ENCODE data around the gene MSH6.

The MSH6 gene

GRCh38 chr2:47779426-47779790 lies 3.5 kb upstream of the MSH6 start:
- no peak for DNase-seq (ENCODE audit: low read depth)
- no peak overlapping the region for H3K4me3 ChIP-seq (ENCODE audit: low read depth, low read length)

DNA sequence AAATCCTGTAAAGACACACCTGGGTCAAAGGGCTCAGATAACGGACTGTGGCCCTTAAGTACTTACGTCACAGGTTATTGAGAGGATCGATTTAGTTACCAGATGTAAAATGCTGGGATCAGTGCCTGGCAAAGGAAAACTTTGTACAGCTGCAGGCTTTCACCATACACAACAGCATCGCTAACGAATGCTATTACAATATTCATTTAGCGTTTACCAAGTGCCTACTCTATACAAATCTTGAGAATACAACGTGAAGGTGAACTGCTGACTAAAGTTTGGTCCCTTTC lies 619 bp upstream of the MSH6 start:
- DNase-seq (ENCODE audit: low read depth): no peak
- peak overlapping the region; percentile 94 for H3K4me3 ChIP-seq (ENCODE audit: low read depth, low read length)

DNA sequence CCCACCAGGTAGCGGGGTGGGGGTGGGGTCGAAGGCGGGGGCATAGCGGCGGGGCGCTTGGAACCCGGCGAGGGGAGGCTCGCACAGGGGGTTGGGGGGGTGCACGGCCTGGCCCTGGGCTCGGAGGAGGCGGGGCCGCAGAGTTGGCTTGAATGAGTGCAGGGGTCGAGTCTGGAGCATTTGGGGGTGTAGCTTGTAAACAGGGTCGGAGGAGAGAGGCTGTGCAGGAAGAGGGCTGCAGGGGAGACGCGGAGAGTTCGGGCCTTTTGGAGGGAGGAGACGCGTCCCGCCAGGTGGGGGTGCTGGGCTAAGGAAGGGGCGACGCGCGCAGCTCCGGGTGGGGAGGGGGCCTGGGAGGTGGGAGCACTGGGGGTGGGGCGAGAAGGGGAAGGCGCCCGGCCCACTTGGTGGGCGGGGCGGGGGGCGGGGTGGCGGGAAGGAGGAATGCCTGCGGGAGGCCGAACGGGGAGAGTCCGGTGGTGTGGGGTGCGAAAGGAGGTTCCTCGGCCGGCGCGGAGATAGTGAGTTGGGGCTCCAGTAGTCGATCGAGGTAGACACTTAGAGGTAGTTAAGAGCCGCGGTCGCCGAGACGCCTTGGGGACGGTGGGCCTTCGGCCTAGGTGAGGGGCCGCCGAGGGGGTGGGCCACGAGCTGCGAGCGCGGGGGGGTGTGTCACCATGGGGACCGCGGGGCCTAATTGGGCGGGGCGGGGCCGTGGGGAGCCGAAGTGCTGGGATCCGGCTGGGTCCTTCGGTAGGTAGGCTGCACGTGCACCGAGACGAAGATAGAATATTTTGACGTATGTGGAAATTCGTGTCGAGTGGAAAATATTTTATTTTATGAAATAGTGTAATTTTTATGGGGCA lies 774 bp downstream of the MSH6 start:
- no peak for DNase-seq (ENCODE audit: low read depth)
- H3K4me3 ChIP-seq (ENCODE audit: low read depth, low read length): peak overlapping the region; percentile 94

DNA sequence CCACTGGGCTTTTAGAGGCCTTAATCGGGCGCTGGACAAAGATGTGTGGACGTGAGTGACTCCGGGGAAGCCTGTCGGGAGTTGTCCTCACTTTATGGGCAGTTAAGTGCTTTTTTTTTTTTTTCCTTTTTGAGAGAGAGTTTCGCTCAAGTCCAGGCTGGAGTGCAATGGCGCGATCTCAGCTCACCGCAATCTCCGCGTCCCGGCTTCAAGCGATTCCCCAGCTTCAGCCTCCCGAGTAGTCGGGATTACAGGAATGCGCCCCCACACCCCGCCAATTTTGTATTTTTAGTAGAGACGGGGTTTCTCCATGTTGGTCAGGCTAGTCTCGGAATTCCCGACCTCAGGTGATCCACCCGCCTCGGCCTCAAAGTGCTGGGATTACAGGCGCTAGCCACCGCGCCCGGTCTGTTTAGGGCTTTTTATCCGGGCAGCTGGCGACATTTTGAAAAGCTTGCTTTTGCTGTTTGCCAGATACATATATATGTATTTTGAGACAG lies 1.5 kb downstream of the MSH6 start:
- peak overlapping the region; percentile 94 for H3K4me3 ChIP-seq (ENCODE audit: low read depth, low read length)

GRCh38 chr2:47785986-47786385 lies 3.0 kb downstream of the MSH6 start:
- no peak for DNase-seq (ENCODE audit: low read depth)
- H3K4me3 ChIP-seq (ENCODE audit: low read depth, low read length): no peak overlapping the region

More for the DNA sequence above, 1.5 kb downstream of the MSH6 start:
- no peak for DNase-seq (ENCODE audit: low read depth)

GRCh38 chr2:47796090-47796697 lies 13.2 kb downstream of the MSH6 start:
- no peak overlapping the region for H3K4me3 ChIP-seq (ENCODE audit: low read depth, low read length)
- no peak for DNase-seq (ENCODE audit: low read depth)

- no peak for DNase-seq (ENCODE audit: low read depth)
- H3K4me3 ChIP-seq (ENCODE audit: low read depth, low read length): no peak overlapping the region
Observed at GRCh38 chr2:47798631-47799030, 15.7 kb downstream of the MSH6 start.

GRCh38 chr2:47799031-47799609 lies 16.2 kb downstream of the MSH6 start:
- no peak overlapping the region for H3K4me3 ChIP-seq (ENCODE audit: low read depth, low read length)
- no peak for DNase-seq (ENCODE audit: low read depth)

- DNase-seq (ENCODE audit: low read depth): no peak
- H3K4me3 ChIP-seq (ENCODE audit: low read depth, low read length): no peak overlapping the region
Observed at GRCh38 chr2:47801118-47801517, 18.2 kb downstream of the MSH6 start.

DNA sequence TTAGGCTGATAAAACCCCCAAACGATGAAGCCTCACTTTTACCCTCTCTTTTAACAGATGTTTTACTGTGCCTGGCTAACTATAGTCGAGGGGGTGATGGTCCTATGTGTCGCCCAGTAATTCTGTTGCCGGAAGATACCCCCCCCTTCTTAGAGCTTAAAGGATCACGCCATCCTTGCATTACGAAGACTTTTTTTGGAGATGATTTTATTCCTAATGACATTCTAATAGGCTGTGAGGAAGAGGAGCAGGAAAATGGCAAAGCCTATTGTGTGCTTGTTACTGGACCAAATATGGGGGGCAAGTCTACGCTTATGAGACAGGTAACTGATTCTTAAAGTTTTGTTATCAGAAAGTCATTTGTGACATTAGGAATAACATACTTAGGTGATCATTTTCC lies 20.4 kb downstream of the MSH6 start:
- no peak overlapping the region for H3K4me3 ChIP-seq (ENCODE audit: low read depth, low read length)
- DNase-seq (ENCODE audit: low read depth): no peak

DNA sequence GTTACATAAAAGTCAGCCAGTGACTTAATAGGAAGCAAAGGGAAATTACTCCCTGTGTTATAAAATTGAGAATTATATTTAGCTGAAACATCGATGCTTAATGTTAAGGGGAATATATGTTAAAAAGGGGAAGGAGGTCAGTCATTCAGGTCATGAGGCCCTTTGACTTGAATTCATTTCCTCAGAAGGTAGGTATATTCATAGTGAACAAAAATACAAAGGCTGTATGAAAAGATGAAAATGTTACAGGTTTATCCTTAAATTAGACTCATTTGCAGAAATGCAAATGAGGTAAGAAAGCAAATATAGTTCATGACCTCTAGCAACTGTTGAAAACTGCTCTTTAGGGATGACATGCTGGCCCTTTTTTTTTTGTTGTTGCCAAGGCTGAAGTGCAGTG lies 20.8 kb downstream of the MSH6 start:
- H3K4me3 ChIP-seq (ENCODE audit: low read depth, low read length): no peak overlapping the region
- DNase-seq (ENCODE audit: low read depth): no peak

GRCh38 chr2:47805850-47806249 lies 22.9 kb downstream of the MSH6 start:
- no peak overlapping the region for H3K4me3 ChIP-seq (ENCODE audit: low read depth, low read length)
- DNase-seq (ENCODE audit: low read depth): no peak

DNA sequence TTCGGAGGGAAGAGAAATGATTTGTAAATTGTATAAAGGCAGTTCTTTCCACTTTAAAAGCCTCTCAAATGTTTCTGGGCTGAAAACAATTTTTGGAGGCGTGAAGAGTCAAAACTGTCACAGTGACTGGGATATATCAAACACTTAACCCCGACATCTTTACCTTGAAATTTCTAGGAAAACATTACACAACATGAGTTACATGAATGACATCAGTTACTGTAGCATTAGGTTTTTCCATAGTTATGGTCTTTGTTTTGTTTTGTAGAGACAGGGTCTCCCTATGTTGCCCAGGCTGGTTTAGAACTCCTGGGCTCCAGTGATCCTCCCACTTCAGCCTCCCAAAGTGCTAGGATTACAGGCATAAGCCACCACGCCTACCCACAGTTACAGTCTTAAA lies 25.7 kb downstream of the MSH6 start:
- no peak overlapping the region for H3K4me3 ChIP-seq (ENCODE audit: low read depth, low read length)
- no peak for DNase-seq (ENCODE audit: low read depth)

DNA sequence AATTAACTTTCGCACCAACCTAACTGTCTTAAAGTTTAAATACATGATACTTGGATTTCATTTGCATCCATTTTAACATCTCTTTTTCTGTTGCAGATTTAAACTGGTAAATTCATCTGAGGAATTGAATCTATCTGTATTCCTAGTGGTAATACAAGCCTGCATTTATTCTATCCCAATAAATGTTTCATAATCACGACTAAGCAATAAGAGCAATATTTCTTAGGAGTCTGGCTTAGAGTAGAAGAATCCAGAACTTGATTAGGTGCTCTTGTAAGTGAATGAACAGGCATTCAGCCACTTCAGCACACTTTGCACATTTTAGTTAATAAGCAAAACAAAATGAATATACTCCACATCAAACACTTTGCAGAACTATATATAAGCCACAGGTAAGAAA lies 27.0 kb downstream of the MSH6 start:
- no peak for DNase-seq (ENCODE audit: low read depth)
- H3K4me3 ChIP-seq (ENCODE audit: low read depth, low read length): no peak overlapping the region

DNA sequence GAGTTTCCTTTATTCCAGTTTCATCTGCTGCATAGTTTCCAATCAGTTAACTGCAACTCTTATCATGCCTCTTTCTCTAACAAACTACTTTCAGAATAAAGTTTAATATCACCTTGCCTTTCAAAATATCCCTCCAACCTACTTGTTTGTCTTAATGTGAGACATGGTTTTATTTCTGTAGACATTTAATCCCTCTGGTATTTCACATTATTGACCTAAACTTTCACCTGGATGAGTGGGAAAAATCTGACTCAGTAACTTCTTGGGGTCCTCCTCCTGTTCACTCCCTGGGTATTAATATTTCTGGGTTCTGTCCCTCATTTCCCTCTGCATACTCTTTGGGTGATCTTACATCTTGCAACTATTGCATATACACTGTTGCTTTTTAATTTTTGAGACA lies 27.9 kb downstream of the MSH6 start:
- no peak for DNase-seq (ENCODE audit: low read depth)
- no peak overlapping the region for H3K4me3 ChIP-seq (ENCODE audit: low read depth, low read length)

DNA sequence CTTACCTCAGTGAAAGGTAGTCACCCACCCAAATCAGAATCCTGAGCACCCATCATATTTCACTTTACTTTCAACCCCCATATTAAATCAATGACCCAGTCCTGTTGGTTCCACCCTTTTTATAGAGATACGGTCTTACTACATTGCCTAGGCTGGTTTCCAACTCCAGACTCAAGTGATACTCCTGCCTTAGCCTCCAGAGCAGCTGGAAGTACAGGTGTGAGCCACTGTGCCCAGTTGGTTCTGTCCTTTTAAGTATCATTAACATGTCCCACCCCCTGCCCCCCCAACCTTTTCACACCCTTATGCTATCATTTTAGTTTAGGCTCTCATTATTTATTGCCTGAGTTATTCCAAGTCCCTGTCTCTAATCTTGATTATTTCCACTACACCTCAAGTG lies 28.7 kb downstream of the MSH6 start:
- no peak overlapping the region for H3K4me3 ChIP-seq (ENCODE audit: low read depth, low read length)
- DNase-seq (ENCODE audit: low read depth): no peak

- H3K4me3 ChIP-seq (ENCODE audit: low read depth, low read length): no peak overlapping the region
- DNase-seq (ENCODE audit: low read depth): no peak
Observed at GRCh38 chr2:47815764-47816163, 32.8 kb downstream of the MSH6 start.

- DNase-seq (ENCODE audit: low read depth): no peak
- no peak overlapping the region for H3K4me3 ChIP-seq (ENCODE audit: low read depth, low read length)
Observed at GRCh38 chr2:47818777-47819176, 35.8 kb downstream of the MSH6 start.

DNA sequence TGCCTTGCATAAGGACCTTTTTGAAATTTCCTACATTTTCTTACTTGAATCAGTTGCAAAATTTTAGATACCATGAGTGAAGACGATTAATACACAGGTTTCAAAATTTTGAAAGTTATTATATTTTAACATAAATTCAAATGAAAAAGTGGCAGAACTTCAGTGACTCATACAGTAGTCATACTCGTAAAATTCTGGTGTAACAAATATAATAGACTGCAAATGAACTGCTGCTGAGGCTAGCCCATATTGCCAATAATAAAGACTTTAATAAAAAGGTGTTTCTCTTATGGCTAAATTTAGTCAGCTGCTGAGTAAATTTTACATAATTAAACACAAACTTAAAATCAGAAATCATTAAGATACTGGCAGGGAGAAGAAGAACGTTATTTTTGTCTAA lies 36.9 kb downstream of the MSH6 start:
- no peak for DNase-seq (ENCODE audit: low read depth)
- no peak overlapping the region for H3K4me3 ChIP-seq (ENCODE audit: low read depth, low read length)

DNA sequence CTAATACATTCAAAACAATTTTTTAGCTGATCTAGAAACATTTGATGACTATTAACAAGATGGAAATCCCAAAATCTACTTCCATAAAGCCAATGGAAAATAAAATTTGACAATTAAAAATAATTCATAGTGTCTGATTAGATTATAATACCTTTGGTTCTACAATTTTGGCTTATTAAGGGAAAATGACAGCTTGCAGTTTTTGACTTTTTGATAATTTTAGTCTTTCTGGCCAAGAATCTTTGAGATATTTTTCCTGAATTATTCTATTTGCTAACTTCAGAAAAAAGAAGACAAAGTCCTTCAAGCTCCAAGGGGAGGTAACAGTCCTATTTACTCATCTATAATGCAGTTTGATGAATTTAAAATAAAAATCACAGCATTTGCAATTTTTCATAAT lies 39.6 kb downstream of the MSH6 start:
- H3K4me3 ChIP-seq (ENCODE audit: low read depth, low read length): no peak overlapping the region
- DNase-seq (ENCODE audit: low read depth): no peak

GRCh38 chr2:47833516-47833968 lies 50.6 kb downstream of the MSH6 start:
- no peak for DNase-seq (ENCODE audit: low read depth)
- H3K4me3 ChIP-seq (ENCODE audit: low read depth, low read length): no peak overlapping the region

Measured in skeletal muscle cell (primary cell).